ENCODE results near the gene RFX3.

The RFX3 gene

DNA sequence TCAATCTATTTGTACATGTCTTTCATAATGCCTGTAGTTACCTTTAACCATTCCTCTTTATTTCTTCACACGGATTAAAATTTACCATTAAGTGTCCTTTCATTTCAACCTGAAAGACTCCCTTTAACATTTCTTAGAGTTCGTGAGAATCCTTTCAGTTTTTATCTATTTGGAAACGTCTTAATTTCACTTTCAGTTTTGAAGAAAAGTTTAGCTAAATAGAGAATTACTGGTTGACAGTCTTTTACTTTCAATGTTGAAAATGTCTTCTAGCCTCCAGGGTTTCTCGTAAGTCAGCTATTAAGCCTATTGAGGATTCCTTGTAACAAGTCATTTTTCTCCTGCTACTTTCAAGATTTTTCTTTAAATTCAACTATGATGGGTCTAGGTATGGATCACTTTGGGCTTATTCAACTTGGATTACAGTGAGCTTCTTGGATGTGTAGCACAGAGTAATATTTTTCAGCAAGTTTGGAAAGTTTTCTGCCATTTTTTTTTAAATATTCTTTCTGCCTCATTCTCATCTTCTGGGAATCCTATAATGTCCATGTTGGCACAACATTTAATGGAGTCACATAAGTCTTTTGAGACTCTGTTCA, 48.5 kb downstream of the RFX3 start:
- Histone ChIP-seq H3K27me3 (ENCODE audit: control insufficient read depth, insufficient read depth, low read length) (no peaks in the 10 kb centered on the region), H3K4me1 (ENCODE audit: control insufficient read depth, insufficient read depth, low read length) (peaks cover 2% of the 10 kb centered on the region; the same call in 1 of the 2 replicates), H3K27ac (ENCODE audit: low read length) (no peak overlapping the region), H3K36me3 (ENCODE audit: control insufficient read depth, insufficient read depth, low read length) (no peaks in the 10 kb centered on the region), H3K4me3 (ENCODE audit: low read length) (no peak overlapping the region), H3K9me3 (ENCODE audit: control insufficient read depth, insufficient read depth, low read length) (no peaks in the 10 kb centered on the region)
- no peak for DNase-seq (ENCODE audit: low read depth, low spot score)
- WGBS (ENCODE audit: insufficient coverage, insufficient read length), result 100% methylated on average over 1 of the region's 4 CpGs

DNA sequence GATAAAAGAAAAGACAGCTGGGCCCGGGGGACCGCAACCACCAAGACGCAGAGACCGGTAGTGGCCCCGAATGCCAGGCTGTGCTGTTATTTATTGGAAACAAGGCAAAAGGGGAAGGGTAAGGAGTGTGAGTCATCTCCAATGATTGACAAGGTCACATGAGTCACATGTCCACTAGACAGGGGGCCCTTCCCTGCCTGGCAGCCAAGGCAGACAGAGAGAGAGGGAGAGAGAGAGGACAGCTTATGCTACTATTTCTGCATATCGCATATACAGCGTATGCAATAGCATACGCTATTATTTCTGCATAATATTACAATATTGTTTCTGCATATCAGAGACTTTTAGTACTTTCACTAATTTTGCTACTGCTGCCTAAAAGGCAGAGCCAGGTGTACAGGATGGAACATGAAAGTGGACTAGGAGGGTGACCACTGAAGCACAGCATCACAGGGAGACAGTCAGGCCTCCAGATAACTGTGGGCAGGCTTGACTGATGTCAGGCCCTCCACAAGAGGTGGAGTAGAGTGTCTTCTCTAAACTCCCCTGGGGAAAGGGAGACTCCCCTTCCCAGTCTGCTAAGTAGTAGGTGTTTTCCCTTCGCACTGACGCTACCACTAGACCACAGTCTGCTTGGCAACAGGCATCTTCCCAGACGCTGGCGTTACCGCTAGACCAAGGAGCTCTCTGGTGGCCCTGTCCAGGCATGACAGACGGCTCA, 50.3 kb downstream of the RFX3 start:
- Histone ChIP-seq H3K27ac (ENCODE audit: low read length) (no peak overlapping the region), H3K9me3 (ENCODE audit: control insufficient read depth, insufficient read depth, low read length) (no peaks in the 10 kb centered on the region), H3K4me1 (ENCODE audit: control insufficient read depth, insufficient read depth, low read length) (peaks cover 2% of the 10 kb centered on the region; the same call in 1 of the 2 replicates), H3K36me3 (ENCODE audit: control insufficient read depth, insufficient read depth, low read length) (no peaks in the 10 kb centered on the region), H3K4me3 (ENCODE audit: low read length) (no peak overlapping the region), H3K27me3 (ENCODE audit: control insufficient read depth, insufficient read depth, low read length) (no peaks in the 10 kb centered on the region)
- no CpG with 5 or more reads among the region's 14 CpGs for WGBS (ENCODE audit: insufficient coverage, insufficient read length)
- no peak for DNase-seq (ENCODE audit: low read depth, low spot score)

GRCh38 chr9:3474821-3475220, 51.0 kb downstream of the RFX3 start:
- no peaks in the 10 kb centered on the region for H3K36me3 ChIP-seq (ENCODE audit: control insufficient read depth, insufficient read depth, low read length)
- peaks cover 2% of the 10 kb centered on the region; the same call in 1 of the 2 replicates for H3K4me1 ChIP-seq (ENCODE audit: control insufficient read depth, insufficient read depth, low read length)
- DNase-seq (ENCODE audit: low read depth, low spot score), result no peak
- no peak overlapping the region for H3K4me3 ChIP-seq (ENCODE audit: low read length)
- no peak overlapping the region for H3K27ac ChIP-seq (ENCODE audit: low read length)
- no peaks in the 10 kb centered on the region for H3K9me3 ChIP-seq (ENCODE audit: control insufficient read depth, insufficient read depth, low read length)
- WGBS (ENCODE audit: insufficient coverage, insufficient read length), result no CpG with 5 or more reads among the region's 2 CpGs
- no peaks in the 10 kb centered on the region for H3K27me3 ChIP-seq (ENCODE audit: control insufficient read depth, insufficient read depth, low read length)

- no peaks in the 10 kb centered on the region for H3K27me3 ChIP-seq (ENCODE audit: control insufficient read depth, insufficient read depth, low read length)
- no peaks in the 10 kb centered on the region for H3K36me3 ChIP-seq (ENCODE audit: control insufficient read depth, insufficient read depth, low read length)
- H3K27ac ChIP-seq (ENCODE audit: low read length), result no peak overlapping the region
- no peak for DNase-seq (ENCODE audit: low read depth, low spot score)
- no peaks in the 10 kb centered on the region for H3K9me3 ChIP-seq (ENCODE audit: control insufficient read depth, insufficient read depth, low read length)
- no peak overlapping the region for H3K4me3 ChIP-seq (ENCODE audit: low read length)
- H3K4me1 ChIP-seq (ENCODE audit: control insufficient read depth, insufficient read depth, low read length), result peaks cover 2% of the 10 kb centered on the region; the same call in 1 of the 2 replicates
- no CpG with 5 or more reads among the region's 1 CpG for WGBS (ENCODE audit: insufficient coverage, insufficient read length)
These were observed 52.4 kb downstream of the RFX3 start for GRCh38 chr9:3473405-3473804.

GRCh38 chr9:3471883-3472282, 53.9 kb downstream of the RFX3 start:
- Histone ChIP-seq H3K4me3 (ENCODE audit: low read length) (no peak overlapping the region), H3K36me3 (ENCODE audit: control insufficient read depth, insufficient read depth, low read length) (no peaks in the 10 kb centered on the region), H3K4me1 (ENCODE audit: control insufficient read depth, insufficient read depth, low read length) (peaks cover 2% of the 10 kb centered on the region; the same call in 1 of the 2 replicates), H3K27ac (ENCODE audit: low read length) (no peak overlapping the region), H3K9me3 (ENCODE audit: control insufficient read depth, insufficient read depth, low read length) (no peaks in the 10 kb centered on the region), H3K27me3 (ENCODE audit: control insufficient read depth, insufficient read depth, low read length) (no peaks in the 10 kb centered on the region)
- WGBS (ENCODE audit: insufficient coverage, insufficient read length), result no CpG with 5 or more reads among the region's 3 CpGs
- no peak for DNase-seq (ENCODE audit: low read depth, low spot score)

DNA sequence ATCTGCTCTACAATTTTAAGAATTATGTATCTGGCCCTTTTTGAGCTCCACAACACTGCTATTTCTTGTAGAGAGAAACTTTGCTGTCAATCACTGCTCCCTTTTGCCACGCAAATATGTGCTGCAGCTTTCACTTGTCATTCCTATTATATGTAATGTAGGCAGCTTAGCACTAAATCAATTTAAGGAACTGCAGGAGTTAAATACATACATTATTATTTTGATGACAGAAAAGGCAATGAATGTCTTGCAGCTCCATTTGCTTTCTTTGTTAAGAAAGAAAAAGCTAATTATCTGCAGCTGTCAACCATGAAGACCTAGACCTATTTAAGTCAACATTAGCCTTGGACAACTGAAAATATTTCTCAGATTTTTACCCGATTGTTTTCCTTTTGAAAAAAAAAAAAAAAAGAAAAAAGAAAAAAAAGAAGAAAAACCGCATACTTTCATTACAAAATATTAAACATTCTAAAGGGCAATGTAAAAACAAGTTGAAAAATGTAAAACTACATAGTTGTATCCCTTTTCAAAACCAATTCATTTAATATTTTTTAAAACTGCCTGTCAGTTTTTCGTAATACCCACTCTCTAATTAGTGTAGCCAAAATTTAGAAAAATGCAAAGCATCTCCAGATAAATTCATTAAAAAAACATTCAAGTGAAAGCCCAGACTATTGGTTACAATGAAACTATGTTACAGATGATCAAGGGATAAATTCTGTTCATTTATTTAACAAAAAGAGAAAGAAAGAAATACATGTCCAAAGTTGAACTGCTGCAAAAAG, 57.2 kb downstream of the RFX3 start:
- no peak overlapping the region for H3K4me3 ChIP-seq (ENCODE audit: low read length)
- H3K36me3 ChIP-seq (ENCODE audit: control insufficient read depth, insufficient read depth, low read length), result no peaks in the 10 kb centered on the region
- H3K27me3 ChIP-seq (ENCODE audit: control insufficient read depth, insufficient read depth, low read length), result no peaks in the 10 kb centered on the region
- 100% methylated on average over 1 of the region's 4 CpGs for WGBS (ENCODE audit: insufficient coverage, insufficient read length)
- no peak for DNase-seq (ENCODE audit: low read depth, low spot score)
- no peaks in the 10 kb centered on the region for H3K4me1 ChIP-seq (ENCODE audit: control insufficient read depth, insufficient read depth, low read length)
- H3K27ac ChIP-seq (ENCODE audit: low read length), result no peak overlapping the region
- H3K9me3 ChIP-seq (ENCODE audit: control insufficient read depth, insufficient read depth, low read length), result no peaks in the 10 kb centered on the region

DNA sequence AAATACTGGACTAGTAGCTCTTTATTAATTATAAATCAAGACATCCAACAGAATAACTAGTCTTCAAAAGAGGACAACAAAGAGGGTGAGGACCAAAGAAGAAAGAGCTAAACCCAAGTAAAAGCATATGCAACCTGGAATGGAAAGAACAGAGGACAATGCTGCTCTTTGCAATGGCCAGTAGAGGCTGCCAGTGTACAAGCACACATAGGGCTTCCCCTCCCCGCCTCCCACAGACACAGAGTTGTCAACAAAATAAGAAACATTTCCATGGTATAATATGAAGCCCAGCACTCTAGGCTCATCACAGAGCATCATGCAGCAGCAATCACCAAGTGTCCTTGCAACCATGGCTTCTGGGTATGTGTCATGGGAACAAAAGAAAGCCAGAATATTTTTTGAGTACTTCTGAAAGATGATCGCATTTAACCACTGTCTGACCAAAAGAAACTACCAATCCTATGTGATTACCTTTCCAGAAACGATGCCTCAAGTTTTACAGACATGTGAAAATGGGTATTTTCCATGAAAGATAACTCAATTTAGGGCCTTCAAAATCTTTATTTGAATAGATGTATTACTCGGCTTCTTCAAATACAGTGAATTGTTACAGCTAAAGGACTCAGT, 58.1 kb downstream of the RFX3 start:
- DNase-seq (ENCODE audit: low read depth, low spot score), result peak; percentile 22
- H3K9me3 ChIP-seq (ENCODE audit: control insufficient read depth, insufficient read depth, low read length), result no peaks in the 10 kb centered on the region
- H3K4me1 ChIP-seq (ENCODE audit: control insufficient read depth, insufficient read depth, low read length), result no peaks in the 10 kb centered on the region
- WGBS (ENCODE audit: insufficient coverage, insufficient read length), result no CpG with 5 or more reads among the region's 4 CpGs
- H3K36me3 ChIP-seq (ENCODE audit: control insufficient read depth, insufficient read depth, low read length), result no peaks in the 10 kb centered on the region
- no peak overlapping the region for H3K4me3 ChIP-seq (ENCODE audit: low read length)
- no peaks in the 10 kb centered on the region for H3K27me3 ChIP-seq (ENCODE audit: control insufficient read depth, insufficient read depth, low read length)
- H3K27ac ChIP-seq (ENCODE audit: low read length), result no peak overlapping the region

DNA sequence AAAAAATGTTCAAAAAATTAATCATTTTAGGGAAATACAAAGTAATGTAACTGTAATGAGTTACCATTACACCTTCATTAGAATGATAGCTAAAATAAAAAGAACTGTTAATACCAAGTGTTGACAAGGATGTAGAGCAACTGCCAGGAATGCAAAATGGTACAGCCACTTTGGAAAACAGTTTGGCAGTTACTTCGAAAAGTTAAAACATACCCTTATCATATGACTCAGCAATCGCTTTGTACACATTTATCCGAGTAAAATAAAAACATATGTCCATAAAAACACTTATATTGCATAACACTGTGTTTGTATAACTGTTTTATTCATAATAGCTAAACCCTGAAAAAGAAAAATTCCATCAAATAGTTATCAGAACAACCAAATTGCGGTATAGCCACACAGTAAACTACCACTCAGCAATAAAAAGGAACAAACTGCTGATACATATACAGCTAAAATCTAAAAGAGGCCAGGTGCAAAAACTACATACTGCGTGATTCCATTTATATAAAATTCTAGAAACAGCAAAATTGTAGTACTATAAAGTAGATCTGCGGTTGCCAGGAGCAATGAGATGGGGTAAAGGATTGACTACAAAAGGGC, 61.7 kb downstream of the RFX3 start:
- H3K27me3 ChIP-seq (ENCODE audit: control insufficient read depth, insufficient read depth, low read length), result no peaks in the 10 kb centered on the region
- no peak for DNase-seq (ENCODE audit: low read depth, low spot score)
- no peaks in the 10 kb centered on the region for H3K9me3 ChIP-seq (ENCODE audit: control insufficient read depth, insufficient read depth, low read length)
- no peak overlapping the region for H3K4me3 ChIP-seq (ENCODE audit: low read length)
- WGBS (ENCODE audit: insufficient coverage, insufficient read length), result no CpG with 5 or more reads among the region's 6 CpGs
- H3K36me3 ChIP-seq (ENCODE audit: control insufficient read depth, insufficient read depth, low read length), result no peaks in the 10 kb centered on the region
- no peaks in the 10 kb centered on the region for H3K4me1 ChIP-seq (ENCODE audit: control insufficient read depth, insufficient read depth, low read length)
- no peak overlapping the region for H3K27ac ChIP-seq (ENCODE audit: low read length)

DNA sequence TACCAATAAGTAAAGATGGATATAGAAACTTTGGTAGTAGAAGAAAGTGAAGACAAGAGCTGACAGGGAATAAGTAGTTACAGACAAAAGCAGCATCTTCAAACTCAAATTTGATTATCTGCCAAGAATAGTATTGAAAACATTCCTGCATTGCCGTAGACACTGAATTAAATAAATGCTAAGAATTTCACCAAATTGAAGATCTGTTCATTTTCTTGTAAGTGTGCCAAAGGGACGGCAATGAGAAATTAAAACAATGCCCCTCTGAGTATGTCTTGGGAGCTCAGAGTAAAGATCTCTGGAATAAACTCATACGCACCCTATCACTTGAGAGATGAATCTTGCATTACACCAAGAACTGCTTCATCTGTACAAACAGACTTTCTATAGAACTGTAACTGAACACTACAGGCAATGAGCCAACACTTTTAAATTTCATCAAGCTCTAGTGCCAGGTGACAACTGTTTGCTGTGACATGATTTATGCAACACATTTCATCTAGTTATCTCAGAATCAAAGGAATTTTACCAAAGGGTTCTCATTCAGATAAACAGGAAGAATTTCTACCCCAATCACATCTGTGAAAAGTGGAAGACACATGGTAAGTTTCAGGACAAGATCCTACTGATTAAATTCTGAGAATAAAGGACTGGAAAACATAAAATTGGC, 66.9 kb downstream of the RFX3 start:
- DNase-seq (ENCODE audit: low read depth, low spot score), result no peak
- Histone ChIP-seq H3K27me3 (ENCODE audit: control insufficient read depth, insufficient read depth, low read length) (no peaks in the 10 kb centered on the region), H3K36me3 (ENCODE audit: control insufficient read depth, insufficient read depth, low read length) (no peaks in the 10 kb centered on the region), H3K9me3 (ENCODE audit: control insufficient read depth, insufficient read depth, low read length) (no peaks in the 10 kb centered on the region), H3K4me1 (ENCODE audit: control insufficient read depth, insufficient read depth, low read length) (no peaks in the 10 kb centered on the region), H3K4me3 (ENCODE audit: low read length) (no peak overlapping the region), H3K27ac (ENCODE audit: low read length) (no peak overlapping the region)
- no CpG with 5 or more reads among the region's 3 CpGs for WGBS (ENCODE audit: insufficient coverage, insufficient read length)

DNA sequence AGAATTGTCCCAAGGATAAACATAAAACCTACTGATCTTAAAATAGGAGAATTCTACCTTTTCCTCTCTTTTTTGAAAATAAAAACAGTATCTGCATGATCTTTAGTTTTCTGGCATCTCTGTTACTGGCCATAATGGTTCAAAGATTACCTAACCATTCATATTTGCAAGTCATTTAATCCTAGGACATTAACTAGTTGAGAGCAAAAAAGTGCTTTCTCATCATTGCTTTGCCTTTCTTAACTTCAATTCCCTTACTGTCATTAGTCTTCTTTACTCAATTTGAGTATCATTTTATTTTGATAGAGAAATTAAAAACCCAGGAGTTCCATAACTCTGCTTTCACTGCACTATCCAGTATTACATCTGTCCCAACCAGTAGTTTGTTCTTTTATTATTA, 68.6 kb downstream of the RFX3 start:
- no peak overlapping the region for H3K27ac ChIP-seq (ENCODE audit: low read length)
- H3K36me3 ChIP-seq (ENCODE audit: control insufficient read depth, insufficient read depth, low read length), result no peaks in the 10 kb centered on the region
- no peaks in the 10 kb centered on the region for H3K9me3 ChIP-seq (ENCODE audit: control insufficient read depth, insufficient read depth, low read length)
- DNase-seq (ENCODE audit: low read depth, low spot score), result no peak
- H3K4me3 ChIP-seq (ENCODE audit: low read length), result no peak overlapping the region
- no peaks in the 10 kb centered on the region for H3K27me3 ChIP-seq (ENCODE audit: control insufficient read depth, insufficient read depth, low read length)
- H3K4me1 ChIP-seq (ENCODE audit: control insufficient read depth, insufficient read depth, low read length), result no peaks in the 10 kb centered on the region
